Left lung (tissue), 10 donors: ENCODE data around the gene IGSF21. TPM values are rescaled to one million over a fixed set of nuclear protein-coding genes. Genes with fewer than 3 reads are reported as not detected.

Experiments used
- ATAC-seq: fragments of 200-7000 bp; cut with Tn5 transposase; one replicate; pipeline ENCODE4 v1.9.1; 2020; ENCODE audit warnings: moderate library complexity
- DNase-seq, 4 donors: peaks; one replicate each; pipeline ENCODE4 v3.0.0-alpha.2; 2013 to 2020
- H3K27ac ChIP-seq, 2 donors: fragments of 200-600 bp; sonication (generic) in 1 of 2; one replicate each; pipeline versions ENCODE4 v1.5.0 to v1.8.0; 2020 to 2021
- H3K27me3 ChIP-seq, 2 donors: fragments of 200-600 bp; sonication (generic) in 1 of 2; one replicate each; pipeline versions ENCODE4 v1.5.0 to v1.8.0; 2020 to 2021
- H3K36me3 ChIP-seq, 2 donors: fragments of 200-600 bp; sonication (generic) in 1 of 2; one replicate each; pipeline versions ENCODE4 v1.5.0 to v1.8.0; 2020 to 2021
- H3K4me1 ChIP-seq, 2 donors: fragments of 200-600 bp; one replicate each; pipeline ENCODE4 v1.8.0; 2021
- H3K4me3 ChIP-seq, 2 donors: fragments of 200-600 bp; sonication (generic) in 1 of 2; one replicate each; pipeline versions ENCODE4 v1.5.0 to v1.8.0; 2020 to 2021; ENCODE audit warnings: mild to moderate bottlenecking in 1 of 2
- H3K9me3 ChIP-seq, 2 donors: fragments of 200-600 bp; sonication (generic) in 1 of 2; one replicate each; pipeline versions ENCODE4 v1.5.0 to v1.8.0; 2020 to 2021
- intact Hi-C, 2 donors: fragments of 100-400 bp; cut with DNase I; formaldehyde crosslinking; loops; one replicate each; pipeline versions ENCODE4 v1.11.2 to v1.14.2; 2022
- polyA plus RNA-seq, 6 donors: library from polyadenylated mRNA; unstranded; fragments of 120-200 nt; gene quantifications; one replicate each; pipeline ENCODE4 v1.2.1, GENCODE V29; 2013; ENCODE audit not compliant: insufficient read length in 6 of 6
- total RNA-seq, 2 donors: library from RNA; stranded (reverse); fragmentation: NEBNext Ultra II Directional; extraction: Animal tissue kit (Norgen Biotek cat#: 25700); gene quantifications; one replicate each; pipeline ENCODE4 v1.2.1, GENCODE V29; 2021
- TF ChIP-seq, protein P1 (sequence below), 2 donors: fragments of 200-600 bp; sonication (generic) in 1 of 2; IDR thresholded peaks; one replicate each; pipeline versions ENCODE4 v1.5.0 to v1.8.0; 2021; ENCODE audit warnings: antibody characterized with exemption in 2 of 2
- donor health status: DM: no; HTN: yes; CAD: no.
- donor health status: DM: no; HTN: no; CAD: no.

Gene IGSF21
- total and polyA plus RNA-seq, 8 donors, result 0.14 to 1.2 (median 0.25) TPM; not detected in 2

DNA sequence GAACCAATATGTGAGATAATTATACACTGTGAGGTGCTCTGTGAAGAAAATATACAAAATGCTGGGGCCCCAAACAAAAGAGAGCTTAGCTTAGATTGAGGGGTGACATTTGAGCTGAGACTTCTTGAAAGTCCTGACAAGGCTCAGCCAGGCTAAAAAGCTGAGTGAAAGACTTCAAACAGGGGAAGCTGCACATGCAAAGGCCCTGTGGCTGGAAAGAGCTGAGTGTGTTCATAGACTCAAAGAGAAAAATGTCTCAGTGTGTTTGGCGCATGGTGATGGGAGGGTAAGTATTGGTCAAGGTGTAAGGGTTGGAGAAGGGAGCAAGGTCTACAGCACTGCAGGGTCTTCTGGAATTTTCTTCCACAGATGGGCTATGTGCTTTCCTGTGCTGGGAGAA is 245.9 kb downstream of the IGSF21 start:
- TF ChIP-seq, protein P1, sequence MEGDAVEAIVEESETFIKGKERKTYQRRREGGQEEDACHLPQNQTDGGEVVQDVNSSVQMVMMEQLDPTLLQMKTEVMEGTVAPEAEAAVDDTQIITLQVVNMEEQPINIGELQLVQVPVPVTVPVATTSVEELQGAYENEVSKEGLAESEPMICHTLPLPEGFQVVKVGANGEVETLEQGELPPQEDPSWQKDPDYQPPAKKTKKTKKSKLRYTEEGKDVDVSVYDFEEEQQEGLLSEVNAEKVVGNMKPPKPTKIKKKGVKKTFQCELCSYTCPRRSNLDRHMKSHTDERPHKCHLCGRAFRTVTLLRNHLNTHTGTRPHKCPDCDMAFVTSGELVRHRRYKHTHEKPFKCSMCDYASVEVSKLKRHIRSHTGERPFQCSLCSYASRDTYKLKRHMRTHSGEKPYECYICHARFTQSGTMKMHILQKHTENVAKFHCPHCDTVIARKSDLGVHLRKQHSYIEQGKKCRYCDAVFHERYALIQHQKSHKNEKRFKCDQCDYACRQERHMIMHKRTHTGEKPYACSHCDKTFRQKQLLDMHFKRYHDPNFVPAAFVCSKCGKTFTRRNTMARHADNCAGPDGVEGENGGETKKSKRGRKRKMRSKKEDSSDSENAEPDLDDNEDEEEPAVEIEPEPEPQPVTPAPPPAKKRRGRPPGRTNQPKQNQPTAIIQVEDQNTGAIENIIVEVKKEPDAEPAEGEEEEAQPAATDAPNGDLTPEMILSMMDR (IDR thresholded peaks at IDR 0.05), result no peak
- peaks cover 0 to 39% of the 10 kb centered on the region in 2 donors for H3K27me3 ChIP-seq
- no peak overlapping the region for H3K4me3 ChIP-seq
- ATAC-seq (no peak), DNase-seq (no peak)
- no peaks in the 10 kb centered on the region for H3K36me3 ChIP-seq
- no peak overlapping the region for H3K27ac ChIP-seq
- no peaks in the 10 kb centered on the region for H3K9me3 ChIP-seq
- intact Hi-C loops, result no loop called here
- H3K4me1 ChIP-seq, result no peaks in the 10 kb centered on the region

DNA sequence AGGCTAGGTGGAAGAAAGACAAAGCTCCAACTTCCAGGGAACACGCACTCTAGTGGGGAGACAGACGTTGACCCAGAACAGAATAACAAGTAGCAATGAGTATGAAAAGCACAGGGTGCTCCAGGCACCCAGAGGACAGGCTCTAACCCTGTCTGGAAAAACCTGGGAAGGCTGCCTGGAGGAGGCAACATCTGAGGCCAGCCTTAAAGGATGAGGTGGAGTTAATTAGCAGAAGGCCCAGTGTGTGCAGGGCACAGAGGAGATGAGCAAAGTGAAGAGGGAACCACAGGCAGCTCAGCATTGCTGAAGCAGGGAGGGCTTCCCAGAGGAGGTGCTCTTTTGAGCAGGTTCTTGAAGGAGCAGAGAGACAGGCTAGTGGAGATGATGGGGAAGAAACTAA is 246.4 kb downstream of the IGSF21 start:
- Histone ChIP-seq H3K4me1 (no peaks in the 10 kb centered on the region), H3K27ac (no peak overlapping the region), H3K9me3 (no peaks in the 10 kb centered on the region), H3K4me3 (no peak overlapping the region), H3K27me3 (peaks cover 0 to 44% of the 10 kb centered on the region in 2 donors), H3K36me3 (no peaks in the 10 kb centered on the region)
- ATAC-seq (no peak), DNase-seq (no peak)
- TF ChIP-seq, protein P1 (IDR thresholded peaks at IDR 0.05), result no peak
- intact Hi-C loops, result no loop called here

DNA sequence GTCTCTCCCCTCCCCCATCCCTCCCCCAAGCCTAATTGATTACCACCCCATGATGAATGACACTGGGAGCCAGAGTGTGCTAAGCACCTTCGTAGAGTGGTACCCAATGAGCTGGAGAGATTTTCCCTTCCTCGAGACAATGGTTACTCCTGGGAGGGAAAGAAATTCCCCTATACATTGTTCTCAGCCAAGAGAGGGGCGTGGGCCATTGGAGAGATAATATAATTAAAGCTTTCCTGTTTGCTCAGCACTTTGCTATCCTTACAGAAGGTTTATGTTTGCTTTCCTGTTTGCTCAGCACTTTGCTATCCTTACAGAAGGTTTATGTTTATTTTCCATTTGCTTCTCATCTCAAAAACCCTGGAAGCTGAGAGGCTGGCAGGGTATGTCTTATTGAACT is 247.0 kb downstream of the IGSF21 start:
- Histone ChIP-seq H3K4me3 (no peak overlapping the region), H3K27ac (no peak overlapping the region), H3K4me1 (no peaks in the 10 kb centered on the region), H3K9me3 (no peaks in the 10 kb centered on the region), H3K27me3 (peaks cover 0 to 44% of the 10 kb centered on the region in 2 donors), H3K36me3 (no peaks in the 10 kb centered on the region)
- TF ChIP-seq, protein P1 (IDR thresholded peaks at IDR 0.05), result no peak
- intact Hi-C loops, result no loop called here
- DNase-seq (peak in 1 of 4 donors; percentile 4), ATAC-seq (no peak)

DNA sequence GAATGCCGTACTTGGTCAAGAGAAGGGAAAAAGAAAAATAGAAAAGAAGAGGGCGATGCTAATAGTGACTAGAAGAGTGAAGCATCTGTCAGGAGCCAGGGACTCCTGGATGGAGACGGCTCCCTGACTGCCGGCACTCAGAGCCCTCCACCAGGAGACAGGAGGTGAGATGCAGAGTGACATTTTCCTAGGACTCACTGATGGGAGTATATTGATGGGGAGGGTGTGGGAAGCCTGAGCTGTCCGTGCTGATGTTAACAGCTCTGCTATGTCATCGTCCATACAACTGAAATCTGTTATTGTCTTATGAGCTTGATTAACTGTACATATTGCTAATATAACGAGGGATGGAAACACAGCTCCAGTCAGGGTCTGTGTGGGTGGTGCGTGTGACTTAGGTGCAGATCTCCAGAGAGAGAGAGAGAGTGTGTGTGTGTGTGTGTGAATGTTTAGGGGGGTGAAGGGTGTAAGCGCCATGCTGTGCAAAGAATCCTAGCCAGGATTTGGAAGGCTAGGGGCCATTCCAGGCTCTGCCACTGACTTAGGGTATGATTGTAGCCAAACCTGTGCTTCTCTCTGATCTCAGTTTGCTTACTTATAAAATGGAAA is 250.1 kb downstream of the IGSF21 start:
- TF ChIP-seq, protein P1 (IDR thresholded peaks at IDR 0.05), result no peak
- Histone ChIP-seq H3K9me3 (no peaks in the 10 kb centered on the region), H3K36me3 (no peaks in the 10 kb centered on the region), H3K27ac (no peak overlapping the region), H3K27me3 (peaks cover 0 to 43% of the 10 kb centered on the region in 2 donors), H3K4me3 (no peak overlapping the region), H3K4me1 (no peaks in the 10 kb centered on the region)
- no peak for DNase-seq
- no peak for ATAC-seq
- intact Hi-C loops, result no loop called here

DNA sequence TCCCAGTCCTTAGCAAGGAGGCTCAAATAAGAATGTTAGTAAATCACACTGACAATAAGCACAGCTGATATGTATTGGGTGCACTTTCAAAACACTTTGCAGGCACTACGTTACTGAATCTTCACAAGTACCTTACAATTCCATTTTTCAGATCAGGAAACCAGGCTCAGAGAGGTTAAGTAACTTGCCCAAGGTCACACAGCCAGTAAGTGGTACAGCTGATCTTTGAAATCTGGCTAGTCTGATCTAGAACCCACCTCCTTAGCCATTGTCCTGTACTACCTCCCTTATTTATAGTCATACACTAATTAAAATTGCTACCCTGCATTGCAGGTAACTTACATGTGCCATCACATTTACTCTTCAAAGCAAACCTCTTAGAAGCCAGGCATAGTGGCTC is 251.0 kb downstream of the IGSF21 start:
- ATAC-seq, result no peak

More for the DNA sequence above, 251.0 kb downstream of the IGSF21 start:
- Histone ChIP-seq H3K4me3 (no peak overlapping the region), H3K4me1 (no peaks in the 10 kb centered on the region), H3K36me3 (no peaks in the 10 kb centered on the region), H3K9me3 (no peaks in the 10 kb centered on the region), H3K27ac (no peak overlapping the region), H3K27me3 (peaks cover 0 to 42% of the 10 kb centered on the region in 2 donors)
- intact Hi-C loops, result no loop called here
- TF ChIP-seq, protein P1 (IDR thresholded peaks at IDR 0.05), result no peak
- no peak for DNase-seq
